Activated CD4-positive, alpha-beta T cell treated with anti-CD3 and anti-CD28 coated beads, Interleukin-2, amount 10 ng/mL, durations not matched to agents 24 days and 14 days (primary cell): ENCODE measurements around the gene HPF1. TPM values are rescaled to one million over a fixed set of nuclear protein-coding genes. Genes with fewer than 3 reads are reported as not detected.
"Not testable (repeated sequence)": the region's sequence is repeated elsewhere in the genome, so short reads cannot be mapped to it uniquely, and the experiment has no call there.

Experiments
- DNase-seq: peaks from one replicate; pipeline ENCODE4 v3.0.0; 2022
- H3K27ac Mint-ChIP-seq: one replicate; pipeline ENCODE4 v1.8.0; 2022; ENCODE audit warnings: mild to moderate bottlenecking, mixed read lengths
- H3K27me3 Mint-ChIP-seq: one replicate; pipeline ENCODE4 v1.8.0; 2022; ENCODE audit warnings: mixed read lengths
- H3K36me3 Mint-ChIP-seq: one replicate; pipeline ENCODE4 v1.8.0; 2022; ENCODE audit warnings: low read depth, mild to moderate bottlenecking, mixed read lengths
- H3K4me1 Mint-ChIP-seq: one replicate; pipeline ENCODE4 v1.8.0; 2021; ENCODE audit warnings: mixed read lengths
- H3K4me3 Mint-ChIP-seq: one replicate; pipeline ENCODE4 v1.8.0; 2022; ENCODE audit warnings: mild to moderate bottlenecking, moderate library complexity, mixed read lengths
- H3K9me3 Mint-ChIP-seq: one replicate; pipeline ENCODE4 v1.8.0; 2021; ENCODE audit warnings: mixed read lengths
- intact Hi-C: fragments of 100-400 bp; cut with micrococcal nuclease; formaldehyde crosslinking; loops from one replicate; pipeline ENCODE4 v1.15.1; 2023
- total RNA-seq: library from RNA; stranded (reverse); gene quantifications from 2 replicates; pipeline ENCODE4 v1.2.3, GENCODE V29; 2022

HPF1 gene
- total RNA-seq, 1 donor from 2014 or later, result 34.0 TPM

GRCh38 chr4:169766741-169767140, 9.0 kb upstream of the HPF1 start:
- Mint-ChIP-seq H3K4me1 (no peaks in the 10 kb centered on the region), H3K9me3 (no peaks in the 10 kb centered on the region), H3K4me3 (no peak overlapping the region), H3K27ac (no peak overlapping the region), H3K36me3 (no peaks in the 10 kb centered on the region), H3K27me3 (peaks cover 20% of the 10 kb centered on the region)
- intact Hi-C loops, result no loop called here
- peak; percentile 14 for DNase-seq

- Mint-ChIP-seq H3K4me1 (no peaks in the 10 kb centered on the region), H3K27me3 (peaks cover 17% of the 10 kb centered on the region), H3K36me3 (no peaks in the 10 kb centered on the region), H3K4me3 (no peak overlapping the region), H3K9me3 (no peaks in the 10 kb centered on the region), H3K27ac (no peak overlapping the region)
- intact Hi-C loops, result no loop called here
- no peak for DNase-seq
Observed at GRCh38 chr4:169765835-169766234, 8.1 kb upstream of the HPF1 start.

GRCh38 chr4:169761846-169762245, 4.1 kb upstream of the HPF1 start:
- Mint-ChIP-seq H3K9me3 (no peaks in the 10 kb centered on the region), H3K4me1 (peaks cover 7% of the 10 kb centered on the region), H3K27me3 (peaks cover 14% of the 10 kb centered on the region), H3K27ac (no peak overlapping the region), H3K36me3 (no peaks in the 10 kb centered on the region), H3K4me3 (no peak overlapping the region)
- DNase-seq, result no peak
- intact Hi-C loops, result no loop called here

- peak overlapping the region; percentile 89 for H3K4me3 Mint-ChIP-seq
- no peak for DNase-seq
- peaks cover 3% of the 10 kb centered on the region for H3K36me3 Mint-ChIP-seq
- no peak overlapping the region for H3K27ac Mint-ChIP-seq
- peaks cover 20% of the 10 kb centered on the region for H3K4me1 Mint-ChIP-seq
- H3K9me3 Mint-ChIP-seq, result no peaks in the 10 kb centered on the region
- H3K27me3 Mint-ChIP-seq, result peaks cover 13% of the 10 kb centered on the region
- intact Hi-C loops, result loop anchor here (10.0 kb wide), 2 partner anchors 744 to 1444 kb away; partner anchors contain the start of genes CBR4 and DDX60
Observed at GRCh38 chr4:169758401-169758962, 738 bp upstream of the HPF1 start.

GRCh38 chr4:169756971-169757574, 671 bp downstream of the HPF1 start:
- H3K36me3 Mint-ChIP-seq, result peaks cover 11% of the 10 kb centered on the region
- peak; percentile 63 for DNase-seq
- H3K27ac Mint-ChIP-seq, result peak overlapping the region; percentile 36
- intact Hi-C loops, result loop anchor here (1.0 to 10.0 kb wide), 6 partner anchors 16 to 1442 kb away; partner anchors contain the start of genes CBR4, DDX60, MFAP3L and NEK1
- peaks cover 20% of the 10 kb centered on the region for H3K4me1 Mint-ChIP-seq
- no peaks in the 10 kb centered on the region for H3K9me3 Mint-ChIP-seq
- peaks cover 9% of the 10 kb centered on the region for H3K27me3 Mint-ChIP-seq
- H3K4me3 Mint-ChIP-seq, result peak overlapping the region; percentile 89

GRCh38 chr4:169745291-169745690, 12.5 kb downstream of the HPF1 start:
- intact Hi-C loops, result no loop called here
- Mint-ChIP-seq H3K27ac (no peak overlapping the region), H3K9me3 (no peaks in the 10 kb centered on the region), H3K27me3 (no peaks in the 10 kb centered on the region), H3K4me1 (peaks cover 2% of the 10 kb centered on the region), H3K36me3 (peaks cover 16% of the 10 kb centered on the region), H3K4me3 (no peak overlapping the region)
- DNase-seq, result no peak

- H3K4me1 Mint-ChIP-seq, result peaks cover 2% of the 10 kb centered on the region
- no peaks in the 10 kb centered on the region for H3K27me3 Mint-ChIP-seq
- peaks cover 14% of the 10 kb centered on the region for H3K36me3 Mint-ChIP-seq
- no peak for DNase-seq
- no peaks in the 10 kb centered on the region for H3K9me3 Mint-ChIP-seq
- H3K27ac Mint-ChIP-seq, result no peak overlapping the region
- H3K4me3 Mint-ChIP-seq, result no peak overlapping the region
- intact Hi-C loops, result no loop called here
Observed at GRCh38 chr4:169744601-169745000, 13.1 kb downstream of the HPF1 start.

GRCh38 chr4:169741569-169741968, 16.2 kb downstream of the HPF1 start:
- intact Hi-C loops, result loop anchor here (2.0 kb wide), 1 partner anchor 15 kb away; the partner anchor contains the start of gene HPF1
- H3K9me3 Mint-ChIP-seq, result no peaks in the 10 kb centered on the region
- no peak overlapping the region for H3K27ac Mint-ChIP-seq
- H3K27me3 Mint-ChIP-seq, result no peaks in the 10 kb centered on the region
- DNase-seq, result no peak
- peaks cover 19% of the 10 kb centered on the region for H3K36me3 Mint-ChIP-seq
- H3K4me1 Mint-ChIP-seq, result peaks cover 2% of the 10 kb centered on the region
- no peak overlapping the region for H3K4me3 Mint-ChIP-seq

GRCh38 chr4:169738604-169739003, 19.1 kb downstream of the HPF1 start:
- peaks cover 25% of the 10 kb centered on the region for H3K36me3 Mint-ChIP-seq
- intact Hi-C loops, DNase-seq, H3K27me3 Mint-ChIP-seq, H3K4me1 Mint-ChIP-seq, H3K9me3 Mint-ChIP-seq, H3K4me3 Mint-ChIP-seq, H3K27ac Mint-ChIP-seq: not testable (repeated sequence)

- no peak for DNase-seq
- Mint-ChIP-seq H3K27ac (no peak overlapping the region), H3K36me3 (peaks cover 25% of the 10 kb centered on the region), H3K9me3 (no peaks in the 10 kb centered on the region), H3K27me3 (no peaks in the 10 kb centered on the region), H3K4me3 (no peak overlapping the region), H3K4me1 (no peaks in the 10 kb centered on the region)
- intact Hi-C loops, result no loop called here
Observed at GRCh38 chr4:169730564-169730963, 27.2 kb downstream of the HPF1 start.

GRCh38 chr4:169727616-169728015, 30.1 kb downstream of the HPF1 start:
- H3K4me3 Mint-ChIP-seq, result no peak overlapping the region
- no peaks in the 10 kb centered on the region for H3K27me3 Mint-ChIP-seq
- H3K9me3 Mint-ChIP-seq, result no peaks in the 10 kb centered on the region
- no peak overlapping the region for H3K27ac Mint-ChIP-seq
- intact Hi-C loops, result no loop called here
- DNase-seq, result no peak
- peaks cover 19% of the 10 kb centered on the region for H3K36me3 Mint-ChIP-seq
- H3K4me1 Mint-ChIP-seq, result no peaks in the 10 kb centered on the region

- intact Hi-C loops, result no loop called here
- Mint-ChIP-seq H3K9me3 (no peaks in the 10 kb centered on the region), H3K36me3 (peaks cover 14% of the 10 kb centered on the region), H3K4me1 (peaks cover 9% of the 10 kb centered on the region), H3K4me3 (no peak overlapping the region), H3K27ac (no peak overlapping the region), H3K27me3 (no peaks in the 10 kb centered on the region)
- DNase-seq, result no peak
Observed at GRCh38 chr4:169724260-169724659, 33.5 kb downstream of the HPF1 start.

GRCh38 chr4:169723207-169723965, 34.4 kb downstream of the HPF1 start:
- Mint-ChIP-seq H3K9me3 (no peaks in the 10 kb centered on the region), H3K4me1 (peaks cover 9% of the 10 kb centered on the region), H3K27ac (no peak overlapping the region), H3K4me3 (no peak overlapping the region), H3K27me3 (no peaks in the 10 kb centered on the region), H3K36me3 (peaks cover 14% of the 10 kb centered on the region)
- intact Hi-C loops, result no loop called here
- DNase-seq, result no peak

- H3K9me3 Mint-ChIP-seq, result no peaks in the 10 kb centered on the region
- H3K4me1 Mint-ChIP-seq, result peaks cover 9% of the 10 kb centered on the region
- intact Hi-C loops, result loop anchor here (2.0 kb wide), 1 partner anchor 108 kb away; the partner anchor contains the start of gene NEK1
- no peaks in the 10 kb centered on the region for H3K27me3 Mint-ChIP-seq
- peaks cover 23% of the 10 kb centered on the region for H3K36me3 Mint-ChIP-seq
- no peak overlapping the region for H3K27ac Mint-ChIP-seq
- H3K4me3 Mint-ChIP-seq, result no peak overlapping the region
- DNase-seq, result no peak
Observed at GRCh38 chr4:169720529-169720928, 37.2 kb downstream of the HPF1 start.
